Epithelial cell of prostate (primary cell): ENCODE data around the gene H1-8.
"Not testable (repeated sequence)": the region's sequence is repeated elsewhere in the genome, so short reads cannot be mapped to it uniquely, and the experiment has no call there.

ENCODE experiments used
- DNase-seq: peaks from one replicate; pipeline ENCODE4 v3.0.0-alpha.2; 2011; ENCODE audit warnings: low read depth, low spot score
- H3K27ac ChIP-seq: fragments of 450-650 bp; 2 replicates; pipeline ENCODE4 v1.5.1; 2017; ENCODE audit warnings: mild to moderate bottlenecking

Gene H1-8

GRCh38 chr3:129543156-129543790 lies at the start of gene H1-8:
Gene H1-8, plus strand, starts transcription at chr3:129543175. Its CDS starts 44 bp downstream, at chr3:129543219.
- H3K27ac ChIP-seq = no peak within 1 kb of the TSS
- DNase-seq = no peak

- no peak for DNase-seq
- no peak overlapping the region for H3K27ac ChIP-seq
These were observed 49.8 kb upstream of the H1-8 start for GRCh38 chr3:129493206-129493605.

GRCh38 chr3:129494499-129494898 lies 48.5 kb upstream of the H1-8 start:
- not testable (repeated sequence) for H3K27ac ChIP-seq

GRCh38 chr3:129495006-129495639 lies 47.9 kb upstream of the H1-8 start:
- H3K27ac ChIP-seq, DNase-seq: not testable (repeated sequence)

More at GRCh38 chr3:129494499-129494898, 48.5 kb upstream of the H1-8 start:
- DNase-seq = not testable (repeated sequence)

GRCh38 chr3:129497876-129498275 lies 45.1 kb upstream of the H1-8 start:
- H3K27ac ChIP-seq, DNase-seq: not testable (repeated sequence)

GRCh38 chr3:129498603-129499488 lies 44.1 kb upstream of the H1-8 start:
- not testable (repeated sequence) for H3K27ac ChIP-seq, DNase-seq

GRCh38 chr3:129499604-129500333 lies 43.2 kb upstream of the H1-8 start:
- not testable (repeated sequence) for DNase-seq

GRCh38 chr3:129500334-129500658 lies 42.7 kb upstream of the H1-8 start:
- DNase-seq = no peak
- no peak overlapping the region for H3K27ac ChIP-seq

More at GRCh38 chr3:129499604-129500333, 43.2 kb upstream of the H1-8 start:
- H3K27ac ChIP-seq = not testable (repeated sequence)

- no peak for DNase-seq
These were observed 41.3 kb upstream of the H1-8 start for GRCh38 chr3:129501630-129502029.

GRCh38 chr3:129502641-129503408 lies 40.1 kb upstream of the H1-8 start:
- DNase-seq = no peak
- no peak overlapping the region for H3K27ac ChIP-seq

More at GRCh38 chr3:129501630-129502029, 41.3 kb upstream of the H1-8 start:
- no peak overlapping the region for H3K27ac ChIP-seq

- DNase-seq = no peak
- no peak overlapping the region for H3K27ac ChIP-seq
These were observed 39.3 kb upstream of the H1-8 start for GRCh38 chr3:129503471-129504291.

- no peak overlapping the region for H3K27ac ChIP-seq
- no peak for DNase-seq
These were observed 38.4 kb upstream of the H1-8 start for GRCh38 chr3:129504471-129505100.

- no peak for DNase-seq
- no peak overlapping the region for H3K27ac ChIP-seq
These were observed 37.6 kb upstream of the H1-8 start for GRCh38 chr3:129505341-129505740.

- no peak overlapping the region for H3K27ac ChIP-seq
- DNase-seq = no peak
These were observed 36.7 kb upstream of the H1-8 start for GRCh38 chr3:129506231-129506742.

GRCh38 chr3:129507181-129507831 lies 35.7 kb upstream of the H1-8 start:
- DNase-seq = no peak
- H3K27ac ChIP-seq = no peak overlapping the region

GRCh38 chr3:129512595-129512994 lies 30.4 kb upstream of the H1-8 start:
- DNase-seq = no peak
- no peak overlapping the region for H3K27ac ChIP-seq

- no peak overlapping the region for H3K27ac ChIP-seq
- no peak for DNase-seq
These were observed 29.3 kb upstream of the H1-8 start for GRCh38 chr3:129513705-129514104.

GRCh38 chr3:129514110-129514509 lies 28.9 kb upstream of the H1-8 start:
- no peak for DNase-seq
- no peak overlapping the region for H3K27ac ChIP-seq
